ENCODE measurements around the gene KIR2DL4.
"Not testable (repeated sequence)": the region's sequence is repeated elsewhere in the genome, so short reads cannot be mapped to it uniquely, and the experiment has no call there.

Gene KIR2DL4

GRCh38 chr19:54803410-54803809, at the start of gene KIR2DL4:
Gene KIR2DL4, plus strand, starts transcription at chr19:54803610. Its CDS starts 42 bp downstream, at chr19:54803652.
- DNase-seq (ENCODE audit: low read depth in 2 of 2): no peak

- not testable (repeated sequence) for DNase-seq (ENCODE audit: low read depth in 2 of 2)
Measured at GRCh38 chr19:54756204-54757110, 47.0 kb upstream of the KIR2DL4 start.

- DNase-seq (ENCODE audit: low read depth in 2 of 2): not testable (repeated sequence)
Measured at GRCh38 chr19:54758577-54758976, 44.8 kb upstream of the KIR2DL4 start.

- not testable (repeated sequence) for DNase-seq (ENCODE audit: low read depth in 2 of 2)
Measured at GRCh38 chr19:54764219-54764618, 39.2 kb upstream of the KIR2DL4 start.

- not testable (repeated sequence) for DNase-seq (ENCODE audit: low read depth in 2 of 2)
Measured at GRCh38 chr19:54766464-54766863, 36.9 kb upstream of the KIR2DL4 start.

- not testable (repeated sequence) for DNase-seq (ENCODE audit: low read depth in 2 of 2)
Measured at GRCh38 chr19:54769646-54770045, 33.8 kb upstream of the KIR2DL4 start, which contains the start of gene KIR2DL1. Gene KIR2DL1, plus strand, starts transcription at chr19:54769793. Its CDS starts 58 bp downstream, at chr19:54769851.

GRCh38 chr19:54770511-54770910, 32.9 kb upstream of the KIR2DL4 start:
- DNase-seq (ENCODE audit: low read depth in 2 of 2): not testable (repeated sequence)

- DNase-seq (ENCODE audit: low read depth in 2 of 2): not testable (repeated sequence)
Measured at GRCh38 chr19:54771018-54771960, 32.1 kb upstream of the KIR2DL4 start.

GRCh38 chr19:54772666-54773065, 30.7 kb upstream of the KIR2DL4 start:
- not testable (repeated sequence) for DNase-seq (ENCODE audit: low read depth in 2 of 2)

GRCh38 chr19:54775095-54775815, 28.2 kb upstream of the KIR2DL4 start:
- not testable (repeated sequence) for DNase-seq (ENCODE audit: low read depth in 2 of 2)

- not testable (repeated sequence) for DNase-seq (ENCODE audit: low read depth in 2 of 2)
Measured at GRCh38 chr19:54775830-54776229, 27.6 kb upstream of the KIR2DL4 start.

- not testable (repeated sequence) for DNase-seq (ENCODE audit: low read depth in 2 of 2)
Measured at GRCh38 chr19:54777851-54778250, 25.6 kb upstream of the KIR2DL4 start.

- not testable (repeated sequence) for DNase-seq (ENCODE audit: low read depth in 2 of 2)
Measured at GRCh38 chr19:54778896-54779295, 24.5 kb upstream of the KIR2DL4 start.

- DNase-seq (ENCODE audit: low read depth in 2 of 2): not testable (repeated sequence)
Measured at GRCh38 chr19:54782916-54783315, 20.5 kb upstream of the KIR2DL4 start.

GRCh38 chr19:54786091-54786723, 17.2 kb upstream of the KIR2DL4 start:
- DNase-seq (ENCODE audit: low read depth in 2 of 2): not testable (repeated sequence)

- not testable (repeated sequence) for DNase-seq (ENCODE audit: low read depth in 2 of 2)
Measured at GRCh38 chr19:54788154-54788553, 15.3 kb upstream of the KIR2DL4 start.

- DNase-seq (ENCODE audit: low read depth in 2 of 2): no peak
Measured at GRCh38 chr19:54790711-54791110, 12.7 kb upstream of the KIR2DL4 start.

- DNase-seq (ENCODE audit: low read depth in 2 of 2): no peak
Measured at GRCh38 chr19:54791476-54791875, 11.9 kb upstream of the KIR2DL4 start.

- DNase-seq (ENCODE audit: low read depth in 2 of 2): no peak
Measured at GRCh38 chr19:54792814-54793213, 10.6 kb upstream of the KIR2DL4 start.

- DNase-seq (ENCODE audit: low read depth in 2 of 2): no peak
Measured at GRCh38 chr19:54795758-54796157, 7.7 kb upstream of the KIR2DL4 start.

- DNase-seq (ENCODE audit: low read depth in 2 of 2): no peak
Measured at GRCh38 chr19:54804101-54804500, 691 bp downstream of the KIR2DL4 start.
